Measurements from ENCODE around the gene DNAAF9. TPM values are rescaled to one million over a fixed set of nuclear protein-coding genes. Genes with fewer than 3 reads are reported as not detected.

DNAAF9 gene
- total RNA-seq, 1 donor from 2014 or later: 20.1 TPM

- DNase-seq (no peak), ATAC-seq (no peak)
- intact Hi-C loops (cut with micrococcal nuclease): no loop called here
Measured at GRCh38 chr20:3413393-3413889, 6.0 kb upstream of the DNAAF9 start.

GRCh38 chr20:3412600-3413392, 5.3 kb upstream of the DNAAF9 start:
- ATAC-seq (no peak), DNase-seq (no peak)
- intact Hi-C loops (cut with micrococcal nuclease): no loop called here

GRCh38 chr20:3410464-3410863, 3.0 kb upstream of the DNAAF9 start:
- ATAC-seq (no peak), DNase-seq (no peak)
- intact Hi-C loops (cut with micrococcal nuclease): no loop called here

GRCh38 chr20:3409417-3409816, 1.9 kb upstream of the DNAAF9 start:
- ATAC-seq (no peak), DNase-seq (no peak)
- intact Hi-C loops (cut with micrococcal nuclease): no loop called here

- ATAC-seq: peak; percentile 87
- DNase-seq: peak; percentile 86
- intact Hi-C loops (cut with micrococcal nuclease): no loop called here
Measured at GRCh38 chr20:3407771-3408637, 535 bp upstream of the DNAAF9 start.

- ATAC-seq: no peak
- no peak for DNase-seq
- intact Hi-C loops (cut with micrococcal nuclease): no loop called here
Measured at GRCh38 chr20:3406481-3407039, 909 bp downstream of the DNAAF9 start.

GRCh38 chr20:3405696-3406358, 1.6 kb downstream of the DNAAF9 start:
- intact Hi-C loops (cut with micrococcal nuclease): no loop called here
- ATAC-seq (no peak), DNase-seq (no peak)

GRCh38 chr20:3405139-3405538, 2.3 kb downstream of the DNAAF9 start:
- ATAC-seq (no peak), DNase-seq (no peak)
- intact Hi-C loops (cut with micrococcal nuclease): no loop called here

- ATAC-seq: no peak
- intact Hi-C loops (cut with micrococcal nuclease): no loop called here
- no peak for DNase-seq
Measured at GRCh38 chr20:3404402-3404801, 3.1 kb downstream of the DNAAF9 start.

GRCh38 chr20:3403741-3404140, 3.7 kb downstream of the DNAAF9 start:
- DNase-seq: no peak
- no peak for ATAC-seq
- intact Hi-C loops (cut with micrococcal nuclease): no loop called here

- DNase-seq (no peak), ATAC-seq (no peak)
- intact Hi-C loops (cut with micrococcal nuclease): no loop called here
Measured at GRCh38 chr20:3402453-3402852, 5.0 kb downstream of the DNAAF9 start.

GRCh38 chr20:3400260-3401155, 7.0 kb downstream of the DNAAF9 start:
- peak; percentile 64 for ATAC-seq
- intact Hi-C loops (cut with micrococcal nuclease): no loop called here
- DNase-seq: no peak

- ATAC-seq (no peak), DNase-seq (no peak)
Measured at GRCh38 chr20:3398681-3399252, 8.7 kb downstream of the DNAAF9 start.

GRCh38 chr20:3396492-3396891, 11.0 kb downstream of the DNAAF9 start:
- intact Hi-C loops (cut with micrococcal nuclease): no loop called here
- DNase-seq: no peak
- ATAC-seq: no peak

More at GRCh38 chr20:3398681-3399252, 8.7 kb downstream of the DNAAF9 start:
- intact Hi-C loops (cut with micrococcal nuclease): no loop called here

- ATAC-seq (no peak), DNase-seq (no peak)
- intact Hi-C loops (cut with micrococcal nuclease): no loop called here
Measured at GRCh38 chr20:3392756-3393155, 14.7 kb downstream of the DNAAF9 start.

- intact Hi-C loops (cut with micrococcal nuclease): no loop called here
- no peak for DNase-seq
- peak; percentile 87 for ATAC-seq
Measured at GRCh38 chr20:3390759-3391425, 16.6 kb downstream of the DNAAF9 start.

GRCh38 chr20:3383878-3384495, 23.5 kb downstream of the DNAAF9 start:
- DNase-seq (no peak), ATAC-seq (no peak)
- intact Hi-C loops (cut with micrococcal nuclease): no loop called here

Measured in left ventricle myocardium superior (tissue), 1 donor.